GM21447 (cell line): ENCODE data around the gene LZTFL1.
"Not testable (repeated sequence)": the region's sequence is repeated elsewhere in the genome, so short reads cannot be mapped to it uniquely, and the experiment has no call there.

Source experiments
- ATAC-seq: cut with Tn5 transposase; IDR thresholded peaks from one replicate; pipeline ENCODE4 v1.9.1; 2021; ENCODE audit not compliant: unreplicated experiment

LZTFL1 gene

GRCh38 chr3:45865563-45865962, 23.6 kb upstream of the LZTFL1 start:
- no peak for ATAC-seq

- peak; percentile 55 for ATAC-seq
These were observed 23.0 kb upstream of the LZTFL1 start for GRCh38 chr3:45864760-45865519.

GRCh38 chr3:45861043-45861719, 19.3 kb upstream of the LZTFL1 start:
- ATAC-seq = peak; percentile 63

GRCh38 chr3:45860481-45860880, 18.6 kb upstream of the LZTFL1 start:
- no peak for ATAC-seq

- no peak for ATAC-seq
These were observed 17.1 kb upstream of the LZTFL1 start for GRCh38 chr3:45858809-45859543.

GRCh38 chr3:45857024-45857423, 15.1 kb upstream of the LZTFL1 start:
- ATAC-seq = not testable (repeated sequence)

GRCh38 chr3:45856323-45856722, 14.4 kb upstream of the LZTFL1 start:
- ATAC-seq = not testable (repeated sequence)

- no peak for ATAC-seq
These were observed 10.9 kb upstream of the LZTFL1 start for GRCh38 chr3:45852828-45853227.

GRCh38 chr3:45848392-45848791, 6.5 kb upstream of the LZTFL1 start:
- ATAC-seq = no peak

- no peak for ATAC-seq
These were observed 2.7 kb upstream of the LZTFL1 start for GRCh38 chr3:45844616-45845015.

- no peak for ATAC-seq
These were observed 1.1 kb upstream of the LZTFL1 start for GRCh38 chr3:45842851-45843625.

GRCh38 chr3:45841420-45841756, 531 bp downstream of the LZTFL1 start:
- no peak for ATAC-seq

GRCh38 chr3:45838466-45838865, 3.5 kb downstream of the LZTFL1 start:
- ATAC-seq = no peak

- ATAC-seq = no peak
These were observed 9.2 kb downstream of the LZTFL1 start for GRCh38 chr3:45832699-45833098.

- no peak for ATAC-seq
These were observed 11.8 kb downstream of the LZTFL1 start for GRCh38 chr3:45830121-45830520.

- ATAC-seq = no peak
These were observed 15.0 kb downstream of the LZTFL1 start for GRCh38 chr3:45826908-45827307.

GRCh38 chr3:45826321-45826720, 15.6 kb downstream of the LZTFL1 start:
- ATAC-seq = no peak

- no peak for ATAC-seq
These were observed 20.8 kb downstream of the LZTFL1 start for GRCh38 chr3:45821127-45821526.

- no peak for ATAC-seq
These were observed 22.4 kb downstream of the LZTFL1 start for GRCh38 chr3:45819543-45819942.

- no peak for ATAC-seq
These were observed 23.9 kb downstream of the LZTFL1 start for GRCh38 chr3:45817831-45818522.

- no peak for ATAC-seq
These were observed 25.4 kb downstream of the LZTFL1 start for GRCh38 chr3:45816544-45816943.
